HL-60/S4 (cell line): ENCODE results near the gene PLXNA4.

Source experiments
- in situ Hi-C: fragments of 300-500 bp; cut with MboI; formaldehyde crosslinking; loops from 2 replicates; pipeline ENCODE4 v1.14.3; 2022; ENCODE audit warnings: low sequenced_read_pairs

PLXNA4 gene

GRCh38 chr7:132336797-132337196, 239.5 kb downstream of the PLXNA4 start:
- in situ Hi-C loops, result no loop called here

- in situ Hi-C loops, result no loop called here
Observed at GRCh38 chr7:132333301-132333700, 243.0 kb downstream of the PLXNA4 start.

- in situ Hi-C loops, result no loop called here
Observed at GRCh38 chr7:132328760-132329159, 247.5 kb downstream of the PLXNA4 start.

- in situ Hi-C loops, result no loop called here
Observed at GRCh38 chr7:132328047-132328620, 248.1 kb downstream of the PLXNA4 start.

GRCh38 chr7:132326878-132327589, 249.2 kb downstream of the PLXNA4 start:
- in situ Hi-C loops, result no loop called here

GRCh38 chr7:132322970-132323369, 253.3 kb downstream of the PLXNA4 start:
- in situ Hi-C loops, result no loop called here

GRCh38 chr7:132321387-132321786, 254.9 kb downstream of the PLXNA4 start:
- in situ Hi-C loops, result no loop called here

GRCh38 chr7:132319481-132319880, 256.8 kb downstream of the PLXNA4 start:
- in situ Hi-C loops, result no loop called here

- in situ Hi-C loops, result no loop called here
Observed at GRCh38 chr7:132318352-132319318, 257.6 kb downstream of the PLXNA4 start.

GRCh38 chr7:132317701-132318351, 258.4 kb downstream of the PLXNA4 start:
- in situ Hi-C loops, result no loop called here

- in situ Hi-C loops, result no loop called here
Observed at GRCh38 chr7:132312531-132313055, 263.7 kb downstream of the PLXNA4 start.

- in situ Hi-C loops, result no loop called here
Observed at GRCh38 chr7:132311733-132312132, 264.5 kb downstream of the PLXNA4 start.

- in situ Hi-C loops, result no loop called here
Observed at GRCh38 chr7:132309102-132309805, 267.0 kb downstream of the PLXNA4 start.

- in situ Hi-C loops, result no loop called here
Observed at GRCh38 chr7:132307465-132307864, 268.8 kb downstream of the PLXNA4 start.

- in situ Hi-C loops, result no loop called here
Observed at GRCh38 chr7:132300599-132301277, 275.5 kb downstream of the PLXNA4 start.

- in situ Hi-C loops, result no loop called here
Observed at GRCh38 chr7:132298790-132299189, 277.5 kb downstream of the PLXNA4 start.

GRCh38 chr7:132296820-132297219, 279.4 kb downstream of the PLXNA4 start:
- in situ Hi-C loops, result no loop called here

- in situ Hi-C loops, result no loop called here
Observed at GRCh38 chr7:132295175-132295574, 281.1 kb downstream of the PLXNA4 start.

- in situ Hi-C loops, result no loop called here
Observed at GRCh38 chr7:132292803-132293202, 283.5 kb downstream of the PLXNA4 start.

GRCh38 chr7:132291481-132291880, 284.8 kb downstream of the PLXNA4 start:
- in situ Hi-C loops, result no loop called here
